Midbrain (tissue), 1 donor: ENCODE measurements around the gene GUCD1.
A peak's percentile ranks its signal among the peaks of the same experiment; 100 is the strongest.
"Not testable (repeated sequence)": the region's sequence is repeated elsewhere in the genome, so short reads cannot be mapped to it uniquely, and the experiment has no call there.

Experiments used
- DNase-seq: peaks from one replicate; lab custom pipeline; 2025; lab: John Stamatoyannopoulos, UW

The GUCD1 gene

GRCh38 chr22:24564376-24565058, 9.6 kb upstream of the GUCD1 start:
- no peak for DNase-seq

GRCh38 chr22:24563246-24563645, 8.3 kb upstream of the GUCD1 start:
- DNase-seq = no peak

GRCh38 chr22:24559471-24559870, 4.5 kb upstream of the GUCD1 start:
- DNase-seq = no peak

GRCh38 chr22:24555165-24556039, 464 bp upstream of the GUCD1 start, which contains the start of gene SNRPD3:
SNRPD3 (plus strand) TSS chr22:24555999; CDS start chr22:24557675, 1,676 bp downstream.
- DNase-seq = peak; percentile 99

- DNase-seq = no peak
Measured at GRCh38 chr22:24553597-24554312, 1.2 kb downstream of the GUCD1 start.

GRCh38 chr22:24552503-24553286, 2.2 kb downstream of the GUCD1 start:
- DNase-seq = not testable (repeated sequence)

- no peak for DNase-seq
Measured at GRCh38 chr22:24550902-24551435, 4.0 kb downstream of the GUCD1 start.

GRCh38 chr22:24550028-24550901, 4.7 kb downstream of the GUCD1 start:
- no peak for DNase-seq

GRCh38 chr22:24548812-24549211, 6.1 kb downstream of the GUCD1 start:
- DNase-seq = no peak

- DNase-seq = no peak
Measured at GRCh38 chr22:24543679-24544243, 11.2 kb downstream of the GUCD1 start.

GRCh38 chr22:24543185-24543601, 11.7 kb downstream of the GUCD1 start:
- no peak for DNase-seq

- no peak for DNase-seq
Measured at GRCh38 chr22:24542641-24543040, 12.3 kb downstream of the GUCD1 start.

- DNase-seq = no peak
Measured at GRCh38 chr22:24541681-24542515, 13.0 kb downstream of the GUCD1 start.

GRCh38 chr22:24540470-24540869, 14.5 kb downstream of the GUCD1 start:
- DNase-seq = no peak

- DNase-seq = no peak
Measured at GRCh38 chr22:24536089-24536488, 18.8 kb downstream of the GUCD1 start.

GRCh38 chr22:24535348-24535747, 19.6 kb downstream of the GUCD1 start:
- DNase-seq = no peak

GRCh38 chr22:24532075-24532474, 22.9 kb downstream of the GUCD1 start:
- no peak for DNase-seq

- not testable (repeated sequence) for DNase-seq
Measured at GRCh38 chr22:24530968-24531367, 24.0 kb downstream of the GUCD1 start.

GRCh38 chr22:24529898-24530297, 25.0 kb downstream of the GUCD1 start:
- DNase-seq = no peak
